GM12801 (cell line): ENCODE measurements around the gene MARK1.

Source experiments
- CTCF ChIP-seq: IDR thresholded peaks from one replicate; pipeline ENCODE4 v1.5.1; 2011; ENCODE audit warnings: control low read depth; ENCODE audit not compliant: insufficient read length; ENCODE audit errors: extremely low read depth

Gene MARK1

GRCh38 chr1:220563564-220563963, 35.6 kb downstream of the MARK1 start:
- no peak for TF ChIP-seq CTCF

- TF ChIP-seq CTCF, result no peak
Measured at GRCh38 chr1:220564216-220564615, 36.3 kb downstream of the MARK1 start.

- no peak for TF ChIP-seq CTCF
Measured at GRCh38 chr1:220565670-220566069, 37.7 kb downstream of the MARK1 start.

GRCh38 chr1:220566869-220567268, 38.9 kb downstream of the MARK1 start:
- TF ChIP-seq CTCF, result no peak

- TF ChIP-seq CTCF, result no peak
Measured at GRCh38 chr1:220572416-220572815, 44.5 kb downstream of the MARK1 start.

- no peak for TF ChIP-seq CTCF
Measured at GRCh38 chr1:220573836-220574235, 45.9 kb downstream of the MARK1 start.

GRCh38 chr1:220575718-220576497, 48.0 kb downstream of the MARK1 start:
- no peak for TF ChIP-seq CTCF

GRCh38 chr1:220577926-220578325, 50.0 kb downstream of the MARK1 start:
- no peak for TF ChIP-seq CTCF
